HG03064 (cell line): Measurements from ENCODE around the gene MAGEB17.
"Not testable (repeated sequence)": the region's sequence is repeated elsewhere in the genome, so short reads cannot be mapped to it uniquely, and the experiment has no call there.

Experiments used
- ATAC-seq: cut with Tn5 transposase; IDR thresholded peaks from one replicate; pipeline ENCODE4 v1.9.1; 2021; ENCODE audit warnings: low read depth; ENCODE audit not compliant: unreplicated experiment

Gene MAGEB17, protein sequence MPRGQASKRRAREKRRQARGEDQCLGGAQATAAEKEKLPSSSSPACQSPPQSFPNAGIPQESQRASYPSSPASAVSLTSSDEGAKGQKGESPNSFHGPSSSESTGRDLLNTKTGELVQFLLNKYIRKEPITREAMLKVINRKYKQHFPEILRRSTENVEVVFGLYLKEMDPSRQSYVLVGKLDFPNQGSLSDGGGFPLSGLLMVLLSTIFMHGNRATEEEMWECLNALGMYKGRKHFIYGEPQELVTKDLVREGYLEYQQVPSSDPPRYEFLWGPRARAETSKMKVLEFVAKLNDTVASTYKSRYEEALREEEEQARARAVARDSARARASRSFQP

DNA sequence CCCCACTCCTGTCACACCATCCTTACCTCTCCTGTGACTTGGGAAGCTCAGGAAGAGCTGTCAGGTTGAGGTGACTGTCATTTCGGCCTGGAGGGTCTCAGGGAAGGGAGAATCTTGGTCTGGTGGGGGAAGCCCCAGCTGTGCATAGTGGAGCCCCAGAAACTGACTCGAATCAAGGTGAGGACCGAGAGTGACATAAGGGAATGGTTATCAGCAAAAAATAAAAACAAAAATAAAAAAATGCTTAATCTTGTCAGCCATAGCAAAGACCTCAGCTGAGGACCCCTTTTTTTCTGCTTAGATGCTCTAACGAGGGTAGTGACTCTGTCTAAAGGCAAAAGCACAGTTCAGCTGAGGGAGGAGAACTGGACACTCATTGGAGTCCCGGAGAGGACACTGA lies at the start of gene MAGEB17:
Gene MAGEB17, plus strand, starts transcription at position 301 of the 400 bp plus-strand sequence. CDS start 2,902 bp downstream, outside the sequence.
- no peak for ATAC-seq

DNA sequence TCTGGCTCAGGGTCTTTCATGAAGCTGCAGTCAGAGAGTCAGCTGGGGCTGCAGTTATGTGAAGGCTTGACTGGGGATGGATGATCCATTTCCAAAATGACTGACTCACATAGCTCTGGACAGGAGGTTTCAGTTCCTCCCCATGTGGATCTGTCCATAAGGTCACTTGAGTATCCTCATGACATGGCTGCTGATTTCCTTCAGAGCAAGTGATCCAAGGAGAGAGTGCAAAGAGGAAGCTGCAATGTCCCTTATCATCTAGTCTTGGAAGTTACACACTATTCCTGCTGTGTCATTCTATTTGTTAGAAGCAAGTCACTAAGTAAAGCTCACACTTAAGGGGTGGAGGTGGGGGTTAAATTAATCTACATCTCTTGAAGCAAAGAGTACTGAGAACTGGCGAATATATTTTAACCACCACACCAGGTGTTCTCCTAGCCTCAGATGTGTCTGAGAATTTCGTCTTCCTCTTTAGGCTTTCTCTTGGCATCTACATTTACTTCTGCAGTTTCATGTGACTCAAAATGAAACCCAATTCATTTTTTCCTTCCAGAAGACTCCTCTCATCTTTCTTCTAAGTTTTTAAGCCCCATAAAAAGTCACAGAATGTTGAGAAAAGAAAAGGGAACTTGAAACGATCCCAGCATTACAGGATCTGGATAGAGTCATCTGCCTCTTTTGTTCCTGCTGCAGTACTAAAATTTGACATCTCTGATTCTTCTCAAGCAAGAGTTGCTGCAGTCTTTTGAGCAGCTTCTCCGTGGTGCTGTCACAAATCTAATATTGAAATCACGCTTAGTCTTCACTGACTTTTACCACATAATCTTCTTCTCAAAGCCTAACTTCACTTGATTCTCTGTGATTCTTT lies 47.7 kb upstream of the MAGEB17 start:
- ATAC-seq, result peak; percentile 84

DNA sequence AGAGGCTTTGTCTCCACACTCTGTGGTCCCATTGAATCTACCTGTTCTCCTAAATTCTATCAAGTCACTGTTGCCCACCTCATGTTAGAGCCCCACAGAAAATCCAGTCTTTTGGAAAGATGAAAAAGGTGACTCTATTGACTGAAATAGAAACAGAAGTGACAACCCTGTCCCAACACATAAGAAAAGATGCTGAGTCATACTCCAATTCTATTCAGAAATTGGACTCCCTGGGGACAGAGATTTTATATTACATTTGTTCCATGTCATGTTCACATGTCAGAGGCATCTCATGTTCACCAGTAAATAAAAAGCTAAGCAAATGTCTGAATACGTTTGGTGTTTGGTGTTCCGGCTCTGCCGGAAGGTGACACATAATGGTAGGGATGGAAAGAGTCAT lies 46.9 kb upstream of the MAGEB17 start:
- no peak for ATAC-seq

DNA sequence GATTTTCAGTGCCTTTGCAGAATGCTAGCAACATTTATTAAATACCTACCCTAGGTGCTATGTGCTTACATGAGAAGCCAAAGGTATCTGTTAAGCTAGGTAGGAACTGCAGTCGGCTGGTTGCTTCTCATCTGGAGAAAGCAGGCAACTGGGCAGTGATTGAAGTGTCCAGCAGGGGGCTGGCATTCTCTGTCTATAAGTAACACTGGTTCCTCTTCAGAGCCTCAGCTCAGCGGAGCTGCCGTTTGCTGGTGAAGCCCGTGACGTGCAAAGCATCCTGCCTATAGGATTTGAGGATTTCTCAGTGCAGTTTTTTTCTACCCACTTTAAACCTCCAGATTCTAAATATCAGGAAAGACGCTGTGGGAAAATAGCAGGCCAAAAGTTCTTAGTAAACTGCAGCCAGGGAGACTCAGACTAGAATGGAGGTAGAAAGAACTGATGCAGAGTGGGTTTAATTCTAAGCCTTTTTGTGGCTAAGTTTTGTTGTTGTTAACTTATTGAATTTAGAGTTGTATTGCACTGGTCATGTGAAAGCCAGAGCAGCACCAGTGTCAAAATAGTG lies 44.0 kb upstream of the MAGEB17 start, which contains the start of gene GRPR:
Gene GRPR, plus strand, starts transcription at position 344 of the 565 bp plus-strand sequence. CDS start 389 bp downstream, outside the sequence.
- peak; percentile 60 for ATAC-seq

DNA sequence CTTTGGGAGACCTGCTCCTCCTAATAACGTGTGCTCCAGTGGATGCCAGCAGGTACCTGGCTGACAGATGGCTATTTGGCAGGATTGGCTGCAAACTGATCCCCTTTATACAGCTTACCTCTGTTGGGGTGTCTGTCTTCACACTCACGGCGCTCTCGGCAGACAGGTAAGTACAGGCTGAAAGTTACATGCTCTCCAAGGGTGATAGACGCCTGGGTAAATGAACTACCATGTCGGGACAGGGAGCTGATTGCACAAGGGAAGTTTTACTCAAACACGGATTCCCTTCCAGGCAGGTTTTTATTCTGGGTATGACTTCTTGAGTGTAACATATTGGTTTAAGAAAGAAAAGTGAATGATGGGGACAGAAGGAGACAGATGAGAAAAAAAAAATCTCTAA lies 43.1 kb upstream of the MAGEB17 start:
- no peak for ATAC-seq

DNA sequence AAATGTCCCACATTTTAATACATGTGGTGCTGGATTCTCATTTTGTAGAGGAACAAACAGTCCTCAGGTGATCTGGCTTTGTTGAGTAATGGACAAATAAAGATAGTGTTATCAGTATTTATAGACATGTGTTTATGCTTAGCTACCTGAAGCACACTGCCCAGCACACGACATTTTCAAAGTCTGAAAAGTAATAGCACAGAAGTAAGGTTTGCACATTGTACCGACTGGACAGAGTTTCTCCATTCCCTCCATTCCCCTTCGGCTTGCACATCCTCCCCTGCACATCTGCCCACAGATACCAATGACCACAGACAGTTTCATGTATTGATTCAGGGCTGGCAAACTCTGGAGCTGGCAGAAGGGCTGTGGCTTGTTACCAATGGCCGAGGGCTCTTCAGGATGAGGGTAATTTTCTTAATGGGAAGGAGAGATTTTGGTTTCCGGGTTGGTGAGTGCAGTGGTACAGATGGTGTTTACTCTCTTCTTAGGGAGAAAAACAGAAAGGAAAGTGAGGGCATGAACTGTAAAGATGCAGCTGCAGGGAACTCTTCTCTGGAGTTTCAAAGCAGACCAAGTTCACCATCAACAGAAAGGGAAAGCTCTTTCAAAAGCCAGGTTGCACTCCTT lies 41.6 kb upstream of the MAGEB17 start:
- no peak for ATAC-seq

DNA sequence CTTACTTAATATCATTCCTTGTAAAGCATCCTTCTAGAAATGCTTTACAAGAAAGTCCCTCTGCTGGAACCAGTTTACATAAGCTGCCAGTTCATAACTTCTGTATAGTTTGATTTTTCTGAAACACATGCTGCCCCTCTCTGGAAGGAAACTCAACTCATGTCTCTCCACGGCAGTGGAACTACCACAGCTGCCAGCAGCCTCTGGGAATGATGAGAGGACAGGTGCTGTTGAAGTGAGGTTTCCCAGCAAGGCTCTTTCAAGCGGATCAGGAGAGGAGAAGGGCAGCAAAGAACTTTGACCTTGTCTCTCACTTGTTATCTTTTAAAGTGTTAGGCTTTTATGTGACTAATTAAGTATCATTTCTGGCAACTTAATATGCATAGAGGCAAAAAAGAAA lies 36.6 kb upstream of the MAGEB17 start:
- no peak for ATAC-seq

DNA sequence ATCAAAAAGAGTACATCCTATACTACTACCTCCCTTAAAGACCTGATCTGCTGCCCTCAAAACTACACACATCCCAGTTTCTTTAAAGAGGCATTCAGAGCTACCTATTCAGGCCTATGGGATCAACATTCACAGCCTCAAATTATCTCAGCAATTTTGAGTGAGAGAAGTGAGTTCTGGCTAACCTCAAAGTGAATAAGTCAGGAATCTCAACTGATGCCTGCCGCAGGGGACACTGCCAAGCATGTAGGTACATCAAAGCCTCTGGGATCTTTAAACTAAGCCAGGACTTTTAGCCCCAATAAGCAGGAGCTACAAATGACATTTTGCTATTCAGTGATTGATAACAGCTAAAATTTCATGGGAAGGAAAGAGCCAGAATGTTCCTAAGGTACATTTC lies 32.3 kb upstream of the MAGEB17 start:
- no peak for ATAC-seq

DNA sequence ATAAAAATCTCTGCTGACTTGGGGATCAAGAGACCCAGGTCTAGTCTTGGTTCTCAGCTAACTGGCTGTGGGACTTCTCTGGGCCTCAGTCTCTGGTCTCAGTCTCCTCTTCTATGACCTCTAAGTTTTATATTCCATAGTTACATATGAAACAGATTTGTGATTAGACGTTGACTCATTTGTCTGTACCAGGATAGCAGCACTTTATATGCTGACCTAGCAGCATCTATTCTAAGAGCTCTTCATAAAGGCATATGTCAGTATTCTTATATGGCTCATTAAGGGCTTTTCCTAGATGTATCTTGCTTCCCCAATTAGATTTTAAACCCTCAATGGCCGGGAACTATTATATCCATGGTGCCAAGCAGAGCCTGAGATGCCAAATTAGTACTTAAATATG lies 31.2 kb upstream of the MAGEB17 start:
- no peak for ATAC-seq

DNA sequence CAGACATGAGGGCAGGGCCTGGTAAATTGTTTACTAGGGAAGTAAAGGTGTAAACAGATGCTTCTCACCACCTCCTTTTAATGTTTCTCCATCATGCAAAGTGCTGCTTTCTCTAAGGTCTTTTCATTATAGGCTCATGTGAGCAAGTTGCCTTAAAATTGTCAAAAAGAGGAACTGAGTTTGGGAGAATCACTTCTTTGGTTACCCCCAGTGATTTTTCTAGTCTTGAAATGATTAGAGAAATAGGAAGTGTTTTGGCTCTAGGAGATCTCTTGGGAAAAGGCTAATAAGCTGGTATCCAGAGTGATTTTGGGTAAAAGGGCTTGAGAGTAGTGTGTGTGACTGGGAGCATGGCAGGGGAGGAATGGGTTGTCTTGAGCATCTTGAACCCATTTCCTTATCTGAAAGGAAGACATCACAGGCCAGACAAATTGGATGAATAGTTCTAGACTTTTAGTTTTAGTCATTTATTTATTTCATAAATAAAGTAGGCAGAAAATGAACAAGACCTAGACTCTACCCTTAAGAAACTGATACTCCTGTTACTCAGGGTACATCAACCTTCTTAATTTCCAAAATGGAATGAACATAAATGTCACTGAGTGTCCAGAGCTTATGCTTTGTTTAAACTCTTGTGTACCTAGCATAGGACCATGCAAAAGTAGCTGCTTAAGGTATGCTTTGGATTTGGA lies 29.7 kb upstream of the MAGEB17 start:
- ATAC-seq, result peak; percentile 83

DNA sequence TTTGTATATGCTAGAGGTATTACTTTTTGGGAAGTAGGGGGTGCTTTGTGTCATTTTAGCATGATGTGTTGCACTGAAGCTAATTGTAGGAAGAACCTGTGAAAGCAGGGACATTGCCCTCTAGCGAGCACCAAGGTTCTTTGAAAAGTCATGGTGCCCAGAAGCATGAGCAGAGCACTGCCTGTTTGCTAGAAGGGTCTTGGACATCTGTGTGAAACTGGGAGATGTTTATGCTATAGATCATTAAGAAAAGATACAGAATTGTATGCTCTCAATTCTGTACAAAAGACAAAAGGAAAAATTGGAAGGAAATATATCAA lies 29.2 kb upstream of the MAGEB17 start:
- ATAC-seq, result peak; percentile 27

DNA sequence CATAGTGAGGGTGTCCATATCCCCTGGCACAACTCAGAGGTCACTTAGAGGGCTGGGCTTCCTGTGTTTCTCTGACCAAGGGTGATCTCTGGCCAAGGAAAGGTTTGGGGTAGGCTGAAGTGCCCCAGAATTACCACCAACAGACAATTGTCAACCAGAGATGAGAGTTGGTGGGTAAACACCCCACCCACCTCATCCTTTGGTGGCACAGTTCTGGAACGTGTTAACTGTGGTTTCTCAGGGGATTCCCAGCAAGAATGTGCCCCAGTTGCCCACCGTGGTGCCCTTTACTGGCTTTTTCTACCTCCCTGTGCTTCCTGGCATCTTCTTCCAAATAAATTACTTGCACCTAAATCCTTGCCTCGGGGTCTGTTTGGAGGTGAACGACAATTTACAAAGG lies 26.8 kb upstream of the MAGEB17 start:
- ATAC-seq, result no peak

DNA sequence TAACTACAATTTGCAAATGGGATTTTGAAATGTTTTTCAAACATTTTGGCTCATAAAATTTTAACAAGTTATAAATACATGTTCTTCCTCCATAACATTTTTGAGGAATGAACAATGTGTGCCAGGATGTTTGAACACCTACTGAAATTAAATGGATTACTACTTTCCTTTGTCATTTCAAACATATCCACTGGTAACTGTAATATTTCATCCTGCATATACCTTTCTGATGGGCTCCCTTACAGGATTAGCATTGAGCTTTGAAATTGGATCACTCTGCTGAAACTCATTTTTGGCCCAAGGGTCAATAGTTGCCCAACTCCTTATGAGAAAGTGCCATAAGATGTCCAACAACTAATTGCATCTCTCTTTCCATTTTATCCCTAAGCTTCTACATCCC lies 26.3 kb upstream of the MAGEB17 start:
- ATAC-seq, result no peak

DNA sequence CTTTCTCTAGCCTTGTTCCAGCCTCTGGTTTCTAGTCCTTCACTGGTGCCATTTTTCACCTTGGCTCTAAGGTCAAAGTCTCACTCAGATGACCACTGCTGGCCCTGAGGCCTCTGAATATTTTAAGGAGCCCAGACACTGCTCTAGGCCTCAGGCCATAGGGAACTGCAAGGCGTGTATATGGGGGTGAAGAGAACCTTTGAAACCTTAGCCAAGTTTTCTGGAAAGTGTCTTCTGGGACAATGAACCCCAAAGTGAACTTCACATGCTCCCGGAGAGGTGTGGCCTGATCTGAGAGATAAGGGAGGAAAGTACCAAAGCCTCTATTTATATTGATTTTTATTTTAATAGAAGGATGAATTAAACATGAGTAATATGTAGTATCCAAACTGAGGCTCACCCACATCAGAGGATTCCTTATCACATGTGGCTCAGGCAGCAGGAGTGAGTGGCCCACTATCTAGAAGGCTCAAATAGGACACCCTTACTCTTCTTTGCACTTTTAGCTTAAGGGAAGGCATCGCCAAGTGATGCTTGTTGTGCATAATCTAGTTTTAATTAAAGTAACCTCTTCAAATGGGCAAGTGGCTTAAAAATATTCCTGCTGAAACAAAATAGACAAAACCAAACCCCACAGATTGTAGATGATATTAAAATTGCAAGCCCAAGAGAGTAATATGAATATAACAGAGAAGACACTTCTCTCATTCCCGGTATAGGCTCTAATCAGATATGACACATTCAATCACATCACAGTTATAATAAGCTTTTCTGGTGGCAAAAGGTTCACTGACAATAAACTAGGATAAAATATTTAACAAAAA lies 25.6 kb upstream of the MAGEB17 start:
- no peak for ATAC-seq

DNA sequence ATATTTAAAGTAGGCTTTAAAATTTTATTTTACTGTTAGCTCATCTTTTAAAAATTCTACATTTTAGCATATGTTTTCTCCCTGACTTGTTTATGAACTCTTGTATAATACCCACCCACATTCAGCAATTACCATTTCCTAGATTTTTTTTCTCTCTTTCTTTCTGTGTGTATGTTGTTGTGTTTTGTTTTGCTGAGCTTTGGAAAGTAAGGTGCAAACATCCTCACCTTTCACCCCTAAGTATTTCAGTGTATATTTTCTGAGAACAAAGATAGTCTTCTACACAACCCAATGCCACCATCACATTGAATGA lies 25.1 kb upstream of the MAGEB17 start:
- ATAC-seq, result no peak

DNA sequence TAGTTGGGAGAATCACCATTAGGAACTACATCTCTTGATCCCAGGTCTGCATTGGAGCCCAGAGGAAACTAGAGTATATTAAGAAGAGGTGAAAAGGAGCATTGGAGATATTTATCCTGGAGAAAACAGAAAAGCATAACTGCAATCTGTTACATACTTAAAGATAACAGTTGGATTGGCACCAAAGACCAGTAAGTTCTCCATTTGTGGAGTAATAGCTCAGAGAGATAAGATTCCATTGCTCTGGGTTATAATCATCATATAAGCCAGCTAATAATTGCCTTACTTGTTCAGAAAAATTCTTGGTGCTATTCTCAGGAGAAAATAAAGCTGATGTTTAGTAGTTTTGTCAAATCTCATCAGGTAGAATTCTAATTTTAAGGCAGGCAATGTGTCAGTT lies 23.3 kb upstream of the MAGEB17 start:
- ATAC-seq, result no peak

DNA sequence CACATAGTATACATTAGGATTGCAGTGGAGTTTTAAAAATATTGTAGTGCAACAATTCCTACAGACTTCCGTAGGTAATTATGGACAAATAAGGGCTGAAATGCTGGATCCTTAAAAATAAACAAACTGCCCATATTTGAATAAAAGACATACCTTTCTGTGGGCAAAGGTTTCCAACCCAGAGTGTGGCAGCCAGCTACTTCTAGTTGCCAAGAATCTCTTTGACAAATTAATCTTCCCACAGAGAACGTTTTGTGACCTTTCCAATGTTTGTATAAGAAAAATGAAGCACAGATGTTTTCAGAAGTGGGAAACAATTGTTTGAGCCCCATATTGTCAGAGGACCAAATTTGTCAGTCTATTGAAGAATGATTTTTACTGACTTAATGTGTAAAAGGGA lies 22.9 kb upstream of the MAGEB17 start:
- ATAC-seq, result no peak

DNA sequence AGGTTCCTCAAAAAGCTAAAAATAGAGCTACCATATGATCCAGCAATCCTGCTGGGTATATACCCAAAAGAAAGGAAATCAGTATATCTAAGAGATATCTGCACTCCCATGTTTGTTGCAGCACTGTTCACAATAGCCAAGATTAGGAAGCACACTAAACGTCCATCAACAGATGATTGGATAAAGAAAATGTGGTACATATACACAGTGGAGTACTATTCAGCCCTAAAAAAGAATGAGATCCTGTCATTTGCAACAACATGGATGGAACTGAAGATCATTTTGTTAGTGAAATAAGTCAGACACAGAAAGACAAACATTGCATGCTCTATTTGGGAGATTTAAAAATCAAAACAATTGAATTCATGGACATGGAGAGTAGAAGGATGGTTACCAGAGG lies 22.2 kb upstream of the MAGEB17 start:
- ATAC-seq, result not testable (repeated sequence)

DNA sequence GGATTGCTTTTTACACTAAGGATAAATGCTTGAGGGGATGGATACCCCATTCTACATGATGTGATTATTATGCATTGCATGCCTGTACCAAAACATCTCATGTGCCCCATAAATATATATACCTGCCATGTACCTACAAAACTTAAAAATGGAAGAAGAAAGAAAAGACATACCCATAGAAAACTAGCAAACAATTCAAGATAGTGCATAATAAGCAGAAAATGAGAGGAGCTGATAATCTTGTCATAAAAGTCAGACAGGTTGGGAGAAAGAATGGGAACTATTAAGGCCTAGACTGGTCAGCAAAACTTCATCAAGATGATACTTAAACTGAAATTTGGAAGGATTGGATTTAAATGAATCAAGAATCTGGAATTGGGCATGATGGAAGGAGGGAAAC lies 21.6 kb upstream of the MAGEB17 start:
- no peak for ATAC-seq

DNA sequence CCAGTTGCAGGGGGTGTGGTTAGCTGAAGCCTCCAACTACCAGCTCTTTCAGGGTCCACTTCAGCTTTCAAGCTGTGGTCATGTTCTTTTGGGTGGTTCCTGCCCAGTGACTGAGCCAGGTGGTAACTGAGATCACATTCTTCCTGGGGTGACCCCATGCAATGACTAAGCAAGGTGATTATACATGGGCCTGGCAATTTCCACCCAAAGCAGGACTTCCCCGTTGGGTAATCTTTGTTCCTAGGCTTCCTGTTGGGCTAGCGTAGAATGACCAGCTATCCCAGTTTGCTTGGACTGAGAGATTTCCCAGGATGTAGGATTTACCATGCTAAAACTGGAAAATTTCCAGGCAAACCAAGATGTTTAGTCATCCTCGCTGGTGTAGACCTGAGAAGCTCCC lies 18.4 kb upstream of the MAGEB17 start:
- ATAC-seq, result no peak
